Measurements from ENCODE around the gene DCUN1D2. TPM values are rescaled to one million over a fixed set of nuclear protein-coding genes. Genes with fewer than 3 reads are reported as not detected.

The DCUN1D2 gene
- total and polyA plus RNA-seq, 10 of the 15 experiments (the other 5 are each of a cell fraction or from before 2014, with no cell fraction given), result 2.5 to 23.6 (median 9.3) TPM

DNA sequence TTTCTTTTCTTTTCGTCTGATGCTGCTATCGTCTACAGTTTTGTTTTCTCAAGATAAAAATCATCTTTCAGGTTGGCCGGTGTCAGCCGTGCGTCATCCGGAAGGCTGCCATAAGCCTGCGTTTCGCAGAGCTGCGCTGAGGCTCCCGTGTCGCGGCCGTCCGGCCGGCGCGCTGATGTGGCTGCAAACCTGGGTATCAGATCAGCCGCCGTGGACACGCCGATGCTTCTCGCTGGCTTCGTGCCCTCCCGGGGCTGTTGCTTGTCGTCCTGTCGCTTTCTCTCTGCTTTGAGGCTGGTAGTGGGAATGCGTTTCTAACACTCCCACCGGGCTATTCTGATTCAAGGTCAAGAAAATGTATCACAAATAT is 48.2 kb upstream of the DCUN1D2 start:
- ChIA-PET CTCF (no interaction called here), RAD21 (ENCODE audit: unreplicated experiment) (no interaction called here), POLR2A (no interaction called here), SMC1A (ENCODE audit: uncharacterized antibody, unreplicated experiment) (no interaction called here)
- Histone ChIP-seq H4K20me1 (ENCODE audit: control insufficient read depth, insufficient read depth) (no peaks in the 10 kb centered on the region), H3K27ac (ENCODE audit: control insufficient read depth, insufficient read depth) (no peak overlapping the region), H2AFZ (ENCODE audit: control insufficient read depth, low read depth, low read length) (no peak overlapping the region), H3K4me3 (no peak overlapping the region), H3K36me3 (ENCODE audit: control insufficient read depth in 2 of 2, insufficient read depth in 2 of 2, low read length in 1 of 2) (peaks cover 2% of the 10 kb centered on the region in 2 experiments; a peak in 1 of 4 replicates), H3K79me2 (ENCODE audit: control insufficient read depth, insufficient read depth, low read length) (no peaks in the 10 kb centered on the region), H3K27me3 (replicated peaks in 1 of 2; ENCODE audit: control insufficient read depth in 2 of 2, insufficient read depth in 2 of 2, low read length in 1 of 2) (no peaks in the 10 kb centered on the region), H3K9ac (ENCODE audit: control insufficient read depth, insufficient read depth, low read length) (no peak overlapping the region), H3K4me2 (ENCODE audit: control insufficient read depth, insufficient read depth) (no peak overlapping the region), H3K9me3 (replicated peaks; ENCODE audit: control insufficient read depth, insufficient read depth, low read length) (no peaks in the 10 kb centered on the region; the same call in 2 of the 3 replicates), H3K4me1 (ENCODE audit: control insufficient read depth, insufficient read depth, low read length) (no peaks in the 10 kb centered on the region)
- TF ChIP-seq TAF1 (IDR thresholded peaks at IDR 0.05; ENCODE audit: borderline replicate concordance, low read depth, low read length) (no peak), POLR2A (IDR thresholded peaks at IDR 0.05; ENCODE audit: low read depth, low read length) (no peak), IKZF2 (IDR thresholded peaks at IDR 0.05) (no peak), NFXL1 (IDR thresholded peaks at IDR 0.05; ENCODE audit: borderline replicate concordance) (no peak), NFYB (IDR thresholded peaks at IDR 0.05; ENCODE audit: insufficient read depth, low read depth, low read length) (no peak), STAT1 (conservative IDR thresholded peaks at IDR 0.05) (no peak), JUNB (IDR thresholded peaks at IDR 0.05) (no peak), ESRRA (IDR thresholded peaks at IDR 0.05; ENCODE audit: low read length) (no peak), TBL1XR1 (IDR thresholded peaks at IDR 0.05; ENCODE audit: low read depth, low read length) (no peak), YBX1 (IDR thresholded peaks at IDR 0.05) (no peak), IRF4 (IDR thresholded peaks at IDR 0.05; ENCODE audit: low read depth, low read length) (no peak), ZNF24 (IDR thresholded peaks at IDR 0.05) (no peak)
- TF ChIP-seq, protein P1, sequence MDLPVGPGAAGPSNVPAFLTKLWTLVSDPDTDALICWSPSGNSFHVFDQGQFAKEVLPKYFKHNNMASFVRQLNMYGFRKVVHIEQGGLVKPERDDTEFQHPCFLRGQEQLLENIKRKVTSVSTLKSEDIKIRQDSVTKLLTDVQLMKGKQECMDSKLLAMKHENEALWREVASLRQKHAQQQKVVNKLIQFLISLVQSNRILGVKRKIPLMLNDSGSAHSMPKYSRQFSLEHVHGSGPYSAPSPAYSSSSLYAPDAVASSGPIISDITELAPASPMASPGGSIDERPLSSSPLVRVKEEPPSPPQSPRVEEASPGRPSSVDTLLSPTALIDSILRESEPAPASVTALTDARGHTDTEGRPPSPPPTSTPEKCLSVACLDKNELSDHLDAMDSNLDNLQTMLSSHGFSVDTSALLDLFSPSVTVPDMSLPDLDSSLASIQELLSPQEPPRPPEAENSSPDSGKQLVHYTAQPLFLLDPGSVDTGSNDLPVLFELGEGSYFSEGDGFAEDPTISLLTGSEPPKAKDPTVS (IDR thresholded peaks at IDR 0.05; ENCODE audit: low read depth, low read length), result no peak
- TF ChIP-seq, protein P2, sequence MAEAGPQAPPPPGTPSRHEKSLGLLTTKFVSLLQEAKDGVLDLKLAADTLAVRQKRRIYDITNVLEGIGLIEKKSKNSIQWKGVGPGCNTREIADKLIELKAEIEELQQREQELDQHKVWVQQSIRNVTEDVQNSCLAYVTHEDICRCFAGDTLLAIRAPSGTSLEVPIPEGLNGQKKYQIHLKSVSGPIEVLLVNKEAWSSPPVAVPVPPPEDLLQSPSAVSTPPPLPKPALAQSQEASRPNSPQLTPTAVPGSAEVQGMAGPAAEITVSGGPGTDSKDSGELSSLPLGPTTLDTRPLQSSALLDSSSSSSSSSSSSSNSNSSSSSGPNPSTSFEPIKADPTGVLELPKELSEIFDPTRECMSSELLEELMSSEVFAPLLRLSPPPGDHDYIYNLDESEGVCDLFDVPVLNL (IDR thresholded peaks at IDR 0.05; ENCODE audit: low read depth, low read length), result no peak
- WGBS (ENCODE audit: insufficient coverage, insufficient replicate concordance, low lambda C conversion rate, missing lambda C conversion rate), result 98% methylated on average over 28 of the region's 28 CpGs
- in situ Hi-C loops (cut with MboI) (no loop called here), intact Hi-C loops (cut with micrococcal nuclease; ENCODE audit: unreplicated experiment) (no loop called here)
- FAIRE-seq, result no peak
- DNase-seq (ENCODE audit: low read depth, low spot score), result no peak
- BruUV-seq (replicated peaks), result no TSS peak
- ATAC-seq, result no peak
